Stimulated activated CD8-positive, alpha-beta memory T cell treated with anti-CD3 and anti-CD28 coated beads, Interleukin-15, amount 100 ng/mL, for 48 hours (primary cell): ENCODE measurements around the gene HOXA3.
A peak's percentile ranks its signal among the peaks of the same experiment; 100 is the strongest.

Experiments used
- DNase-seq, 2 donors: peaks; one replicate each; pipeline ENCODE4 v3.0.0-alpha.2; 2020; ENCODE audit warnings: low read depth in 2 of 2

The HOXA3 gene

DNA sequence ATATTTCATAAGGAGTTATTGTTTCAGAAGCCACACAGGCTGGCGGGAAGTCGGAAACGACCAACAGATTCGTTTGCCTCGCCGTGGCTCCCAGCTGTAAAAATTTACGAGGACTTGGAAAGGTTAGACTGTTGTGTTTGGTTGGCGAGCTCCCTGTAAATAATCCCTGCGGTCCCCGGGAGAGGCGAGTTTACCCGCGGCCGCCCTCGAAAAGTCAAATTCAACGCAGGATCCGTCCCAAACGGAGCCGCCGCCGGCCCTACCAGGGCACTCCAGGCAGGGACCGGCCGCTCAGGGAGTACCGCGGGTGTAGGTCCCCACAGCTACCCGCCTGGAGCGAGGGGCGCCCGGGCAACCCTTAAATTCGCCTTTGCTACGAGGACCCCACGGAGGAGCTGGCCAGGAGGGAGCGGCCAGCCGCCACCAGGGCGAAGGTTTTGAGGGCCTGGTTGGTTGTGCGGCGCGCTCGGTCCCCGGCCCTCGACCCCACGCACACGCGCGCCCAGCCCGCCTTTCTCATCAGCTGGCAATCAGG, 13.7 kb upstream of the HOXA3 start:
- no peak for DNase-seq

GRCh38 chr7:27165089-27165995, 13.0 kb upstream of the HOXA3 start, which contains the start of gene HOXA9:
Gene HOXA9 (minus strand): TSS chr7:27165537. CDS start chr7:27165457, 80 bp downstream.
- no peak for DNase-seq

GRCh38 chr7:27164367-27165088, 12.1 kb upstream of the HOXA3 start:
- no peak for DNase-seq

- DNase-seq, result no peak
Measured at GRCh38 chr7:27164045-27164366, 11.6 kb upstream of the HOXA3 start.

GRCh38 chr7:27163288-27164044, 11.1 kb upstream of the HOXA3 start:
- DNase-seq, result no peak

- DNase-seq, result no peak
Measured at GRCh38 chr7:27162561-27163287, 10.3 kb upstream of the HOXA3 start.

GRCh38 chr7:27161721-27162560, 9.6 kb upstream of the HOXA3 start:
- no peak for DNase-seq

DNA sequence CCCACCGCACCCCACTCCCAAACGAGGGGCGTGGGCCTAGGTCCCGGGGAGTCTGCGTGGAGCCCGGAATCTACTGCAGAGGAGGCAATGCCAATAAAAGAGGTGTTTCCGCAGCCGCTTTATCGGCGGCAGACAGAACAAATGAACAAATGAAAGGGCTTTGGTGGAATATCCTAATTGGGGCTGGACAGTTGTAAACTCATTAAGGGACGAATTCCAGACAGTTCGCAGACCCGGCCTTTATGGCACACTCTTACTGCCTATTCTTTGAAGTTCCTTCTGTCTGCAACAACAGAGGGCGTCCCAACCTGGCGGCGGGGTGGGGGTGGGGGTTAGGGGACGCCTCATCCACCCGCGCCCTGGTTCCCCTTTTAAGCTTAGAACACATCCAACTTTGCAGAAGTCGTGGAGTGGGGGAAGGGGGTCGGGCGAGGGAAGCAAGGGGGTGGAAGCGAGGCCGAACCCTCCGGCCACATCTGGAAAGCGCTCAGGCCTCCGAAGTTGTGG, 8.9 kb upstream of the HOXA3 start:
- no peak for DNase-seq

- peak; percentile 63 to 66 for DNase-seq
Measured at GRCh38 chr7:27160546-27161213, 8.3 kb upstream of the HOXA3 start.

- DNase-seq, result no peak
Measured at GRCh38 chr7:27160145-27160545, 7.8 kb upstream of the HOXA3 start.

DNA sequence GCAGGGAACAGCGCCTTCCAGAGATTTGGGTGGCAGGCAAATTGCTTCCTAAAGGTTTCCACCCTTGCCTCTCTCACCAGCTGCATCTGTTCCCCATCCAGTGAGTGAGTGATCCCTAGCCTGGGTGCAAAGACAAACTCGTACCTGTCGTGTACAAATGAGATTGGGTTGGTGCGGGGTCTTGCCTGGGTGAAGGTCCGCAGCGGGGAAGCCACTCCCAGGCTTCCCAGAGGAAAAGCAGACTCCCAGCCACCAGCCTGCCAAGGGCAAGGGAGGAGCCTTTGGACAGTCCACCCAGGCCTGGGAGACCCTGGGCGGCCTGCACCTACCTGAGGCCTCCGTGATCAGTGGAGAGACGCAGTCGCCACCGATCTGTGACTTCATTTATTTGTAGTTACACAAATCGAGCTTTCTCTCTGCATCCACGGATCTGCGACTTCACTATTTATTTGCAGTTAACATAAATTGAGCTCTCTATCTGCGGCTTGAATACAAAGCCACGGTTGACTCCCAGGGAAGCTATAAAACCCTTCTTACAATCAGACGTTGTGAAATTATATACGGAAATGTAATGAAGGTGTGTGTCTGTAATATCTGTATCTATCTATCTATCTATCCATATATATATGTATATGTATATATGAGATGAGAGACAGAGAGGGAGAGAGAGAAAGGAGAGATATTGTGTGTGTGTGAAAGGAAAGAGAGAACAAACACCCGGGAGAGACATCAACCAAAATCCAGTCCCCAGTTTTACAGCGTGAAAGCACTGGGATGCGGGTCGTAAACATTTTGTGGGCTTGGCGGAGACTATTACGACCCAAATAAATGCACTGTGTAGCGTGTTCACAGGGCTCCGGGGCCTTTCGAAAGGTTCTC, 7.1 kb upstream of the HOXA3 start:
- no peak for DNase-seq

- no peak for DNase-seq
Measured at GRCh38 chr7:27158436-27159265, 6.3 kb upstream of the HOXA3 start.

- no peak for DNase-seq
Measured at GRCh38 chr7:27157702-27158431, 5.5 kb upstream of the HOXA3 start.

DNA sequence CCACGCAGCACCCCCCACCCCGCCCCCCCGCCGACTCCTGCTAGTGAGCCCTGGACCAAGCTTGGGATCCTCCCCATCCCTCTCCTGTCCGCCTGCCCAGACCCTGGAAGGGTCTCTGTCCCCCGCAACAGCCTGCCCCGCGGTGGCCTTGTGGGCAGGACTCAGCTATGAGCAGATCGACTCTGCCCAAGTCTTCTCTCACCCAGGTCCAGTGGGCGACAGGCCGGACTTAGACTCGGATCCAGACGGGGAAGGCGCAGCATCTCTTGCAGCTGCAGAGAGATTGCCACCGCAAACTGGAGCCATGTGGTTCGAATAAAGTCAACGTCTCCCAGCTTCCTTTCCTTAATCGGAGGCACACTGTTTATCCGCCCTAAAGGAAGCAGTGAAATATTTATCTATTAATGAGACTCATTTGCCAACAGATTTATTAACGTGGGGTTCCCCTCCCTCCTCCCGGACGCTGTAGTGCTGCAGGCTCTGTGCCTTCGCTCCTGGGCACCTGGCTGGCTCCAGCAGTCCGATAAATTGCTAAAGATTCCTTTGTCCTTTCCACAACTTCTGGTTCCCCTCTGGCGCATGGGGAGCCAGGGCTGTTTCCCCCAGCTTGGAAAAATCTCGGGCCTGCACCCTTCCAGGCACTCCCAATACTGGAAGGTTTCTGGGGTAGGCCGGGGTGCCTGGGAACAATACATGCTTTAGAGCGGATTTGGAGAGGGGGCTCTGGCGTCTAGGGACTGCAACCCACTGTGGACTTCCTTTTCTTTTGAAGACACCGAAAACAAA, 4.7 kb upstream of the HOXA3 start:
- no peak for DNase-seq

- DNase-seq, result no peak
Measured at GRCh38 chr7:27156508-27156898, 4.1 kb upstream of the HOXA3 start, which contains the start of gene HOXA7. Gene HOXA7 (minus strand): TSS chr7:27156675. CDS start chr7:27156545, 130 bp downstream.
